Measurements from ENCODE around the gene ATP9A. TPM values are rescaled to one million over a fixed set of nuclear protein-coding genes. Genes with fewer than 3 reads are reported as not detected.
A peak's percentile ranks its signal among the peaks of the same experiment; 100 is the strongest.

ATP9A gene
- total and polyA plus RNA-seq, 2 of the 8 experiments (the other 6 are each of a cell fraction or from before 2014, with no cell fraction given): 5.0 to 6.4 TPM

DNA sequence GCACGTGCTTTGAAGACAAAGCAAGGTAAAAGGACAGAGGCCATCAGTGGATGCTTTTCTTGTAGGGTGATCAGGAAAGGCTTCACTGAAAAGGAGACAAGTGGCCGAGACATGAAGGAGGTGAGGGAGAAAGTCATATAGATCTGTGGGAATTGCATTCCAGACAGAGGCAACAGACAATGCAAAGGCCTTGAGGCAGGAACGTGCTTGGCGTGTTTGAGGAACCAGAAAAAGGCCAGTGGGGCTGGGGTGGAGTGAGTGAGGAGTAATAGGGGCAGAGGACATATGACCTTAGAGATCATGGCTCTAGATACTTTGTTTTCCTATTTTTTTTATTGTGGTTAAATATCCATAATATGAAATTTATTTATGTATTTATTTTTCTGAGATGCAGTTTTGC is 44.7 kb upstream of the ATP9A start:
- no peak for DNase-seq (ENCODE audit: low read depth in 1 of 2, low spot score in 2 of 2)

More for the DNA sequence above, 44.7 kb upstream of the ATP9A start:
- no peak overlapping the region for H3K14ac ChIP-seq (ENCODE audit: insufficient read length)
- no peak overlapping the region for H3K56ac ChIP-seq (replicated peaks; ENCODE audit: insufficient read length, low read depth, low read length)
- ChIA-PET CTCF (ENCODE audit: partially characterized antibody) (interaction anchor here (1.5 kb wide), 1 partner anchor 112 kb away, joined by 4 read pairs; no protein-coding TSS in a partner anchor), POLR2A (ENCODE audit: partially characterized antibody) (interaction anchor here (1.0 kb wide), 1 partner anchor 13 kb away, joined by 6 read pairs; no protein-coding TSS in a partner anchor)
- FAIRE-seq: no peak
- no peak overlapping the region; a peak in 1 of 7 replicates for H3K9ac ChIP-seq (replicated peaks in 1 of 4; ENCODE audit: extremely low read depth in 1 of 4, low read depth in 3 of 4, low read length in 3 of 4)
- TF ChIP-seq BRCA1 (IDR thresholded peaks at IDR 0.05; ENCODE audit: low read depth, low read length): no peak
- TF ChIP-seq, protein P1, sequence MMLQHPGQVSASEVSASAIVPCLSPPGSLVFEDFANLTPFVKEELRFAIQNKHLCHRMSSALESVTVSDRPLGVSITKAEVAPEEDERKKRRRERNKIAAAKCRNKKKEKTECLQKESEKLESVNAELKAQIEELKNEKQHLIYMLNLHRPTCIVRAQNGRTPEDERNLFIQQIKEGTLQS (IDR thresholded peaks at IDR 0.05; ENCODE audit: insufficient read depth, low read depth, low read length): no peak
- no peak for TF ChIP-seq NRF1 (IDR thresholded peaks at IDR 0.05; ENCODE audit: low read depth, low read length)
- TF ChIP-seq RXRA (IDR thresholded peaks at IDR 0.05; ENCODE audit: insufficient read depth, low read depth, low read length): no peak
- no peak for TF ChIP-seq JUND (IDR thresholded peaks at IDR 0.05; ENCODE audit: low read length)
- no peak for TF ChIP-seq SAP30 (IDR thresholded peaks at IDR 0.05; ENCODE audit: insufficient read depth, insufficient replicate concordance, low read length)
- peak overlapping the region; percentile 24; the same call in 1 of the 2 replicates for H3K18ac ChIP-seq (ENCODE audit: extremely low read depth, low read length)
- no peaks in the 10 kb centered on the region for H3K9me3 ChIP-seq (ENCODE audit: insufficient read depth in 2 of 2, low read depth in 1 of 2, low read length in 1 of 2)
- no peak overlapping the region for H2BK12ac ChIP-seq (ENCODE audit: low read depth, low read length)
- no peak overlapping the region for H3K4me3 ChIP-seq (ENCODE audit: extremely low read depth in 1 of 4, insufficient read depth in 2 of 4, low read depth in 3 of 4, low read length in 4 of 4)
- H4K20me1 ChIP-seq (replicated peaks in 1 of 2; ENCODE audit: control insufficient read depth in 1 of 2, insufficient read depth in 2 of 2, low read length in 2 of 2): no peaks in the 10 kb centered on the region
- H2AFZ ChIP-seq (ENCODE audit: low read length): no peak overlapping the region
- H2AK5ac ChIP-seq (ENCODE audit: low read depth, low read length): no peak overlapping the region
- H3K36me3 ChIP-seq (ENCODE audit: control insufficient read depth in 2 of 4, insufficient read depth in 4 of 4, low read length in 3 of 4): no peaks in the 10 kb centered on the region
- WGBS, 2 experiments (ENCODE audit: extremely low coverage in 1 of 2, insufficient coverage in 1 of 2, insufficient read length in 1 of 2, insufficient replicate concordance in 2 of 2, low coverage in 1 of 2, low lambda C conversion rate in 2 of 2, missing lambda C conversion rate in 1 of 2): 89% methylated on average over 4 of the region's 4 CpGs; no CpG with 5 or more reads in 1 of the 2 experiments
- peak overlapping the region; percentile 75 for H4K91ac ChIP-seq (replicated peaks; ENCODE audit: insufficient read length, low read length)
- no peak overlapping the region for H2BK5ac ChIP-seq (ENCODE audit: low read depth, low read length)
- H3K23ac ChIP-seq (ENCODE audit: insufficient read length): no peak overlapping the region
- H3K79me2 ChIP-seq (ENCODE audit: control insufficient read depth in 1 of 2, insufficient read depth in 2 of 2, low read length in 2 of 2): no peaks in the 10 kb centered on the region
- no peak overlapping the region for H2BK15ac ChIP-seq (ENCODE audit: low read length)
- no peak overlapping the region; a peak in 1 of 4 replicates for H3K4me2 ChIP-seq (ENCODE audit: insufficient read depth in 1 of 2, low read depth in 2 of 2, low read length in 2 of 2)
- H3K27ac ChIP-seq (ENCODE audit: low read depth, low read length): no peak overlapping the region
- no peak overlapping the region for H2BK120ac ChIP-seq (replicated peaks; ENCODE audit: low read depth, low read length)
- H3K4me1 ChIP-seq (replicated peaks in 1 of 4; ENCODE audit: control insufficient read depth in 3 of 4, insufficient read depth in 4 of 4, low read length in 3 of 4): peaks cover 4 to 6% (median 5%) of the 10 kb centered on the region in 4 experiments; a peak in 6 of 7 replicates
- H3K79me1 ChIP-seq (ENCODE audit: low read depth, low read length): no peaks in the 10 kb centered on the region
- H3K27me3 ChIP-seq (replicated peaks in 1 of 4; ENCODE audit: control insufficient read depth in 3 of 4, extremely low read depth in 1 of 4, insufficient read depth in 3 of 4, low read length in 3 of 4): no peaks in the 10 kb centered on the region
- H2BK20ac ChIP-seq (ENCODE audit: low read length): peak overlapping the region; percentile 55; the same call in 1 of the 2 replicates
- H4K8ac ChIP-seq (ENCODE audit: extremely low read depth, insufficient read depth, low read length): no peak overlapping the region
- H3K23me2 ChIP-seq (ENCODE audit: low read depth, low read length): no peaks in the 10 kb centered on the region
- no peak overlapping the region for H4K5ac ChIP-seq (ENCODE audit: insufficient read length, low read depth, low read length)
- peak overlapping the region; percentile 8 for H3K4ac ChIP-seq (replicated peaks; ENCODE audit: insufficient read length, low read depth, low read length)

Measured in H1 (cell line).